Activated CD8-positive, alpha-beta memory T cell treated with anti-CD3 and anti-CD28 coated beads for 1 hour (primary cell): ENCODE data around the gene HSPA9.
"Not testable (repeated sequence)": the region's sequence is repeated elsewhere in the genome, so short reads cannot be mapped to it uniquely, and the experiment has no call there.

Source experiments
- DNase-seq, 2 donors: peaks; one replicate each; pipeline ENCODE4 v3.0.0-alpha.2; 2020; ENCODE audit warnings: low read depth in 1 of 2; ENCODE audit errors: extremely low read depth in 1 of 2

Gene HSPA9

DNA sequence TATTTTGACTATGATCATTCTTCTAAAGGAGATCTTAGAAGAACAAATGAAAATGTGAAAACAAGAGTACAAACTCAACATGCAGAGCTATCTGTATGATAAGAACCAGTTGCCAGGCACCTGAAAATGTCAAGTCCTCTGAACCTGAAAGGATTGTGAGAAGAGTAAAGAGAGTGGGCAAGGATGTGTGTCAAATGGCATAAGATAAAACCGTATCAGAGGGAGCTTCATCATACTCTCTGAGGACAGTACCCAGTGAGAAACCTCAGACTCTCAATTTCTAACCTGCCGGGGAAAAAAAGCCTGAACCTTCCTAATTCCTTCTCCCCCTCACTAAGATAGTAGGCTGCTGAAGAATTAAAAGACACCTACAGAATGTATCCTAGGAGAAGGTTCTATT lies 39.0 kb downstream of the HSPA9 start:
- DNase-seq, result no peak

- DNase-seq, result no peak
Observed at GRCh38 chr5:138533973-138534941, 40.9 kb downstream of the HSPA9 start.

DNA sequence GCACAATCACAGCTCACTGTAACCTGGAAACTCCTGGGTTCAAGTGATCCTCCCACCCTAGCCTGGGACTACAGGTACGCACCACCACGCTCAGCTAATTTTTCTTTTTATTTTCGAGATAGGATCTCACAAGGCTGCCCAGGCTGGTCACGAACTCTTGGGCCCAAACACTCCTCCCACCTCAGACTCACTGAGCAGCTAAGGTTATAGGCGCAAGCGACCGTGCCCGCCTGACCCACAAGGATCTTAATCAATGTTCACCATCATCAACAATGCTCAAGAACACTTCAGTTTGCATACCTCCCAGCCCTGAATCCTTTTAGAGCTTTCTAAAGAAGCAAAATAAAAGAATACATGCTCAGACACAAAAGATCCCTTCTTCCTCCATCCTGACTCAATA lies 45.4 kb downstream of the HSPA9 start:
- no peak for DNase-seq

DNA sequence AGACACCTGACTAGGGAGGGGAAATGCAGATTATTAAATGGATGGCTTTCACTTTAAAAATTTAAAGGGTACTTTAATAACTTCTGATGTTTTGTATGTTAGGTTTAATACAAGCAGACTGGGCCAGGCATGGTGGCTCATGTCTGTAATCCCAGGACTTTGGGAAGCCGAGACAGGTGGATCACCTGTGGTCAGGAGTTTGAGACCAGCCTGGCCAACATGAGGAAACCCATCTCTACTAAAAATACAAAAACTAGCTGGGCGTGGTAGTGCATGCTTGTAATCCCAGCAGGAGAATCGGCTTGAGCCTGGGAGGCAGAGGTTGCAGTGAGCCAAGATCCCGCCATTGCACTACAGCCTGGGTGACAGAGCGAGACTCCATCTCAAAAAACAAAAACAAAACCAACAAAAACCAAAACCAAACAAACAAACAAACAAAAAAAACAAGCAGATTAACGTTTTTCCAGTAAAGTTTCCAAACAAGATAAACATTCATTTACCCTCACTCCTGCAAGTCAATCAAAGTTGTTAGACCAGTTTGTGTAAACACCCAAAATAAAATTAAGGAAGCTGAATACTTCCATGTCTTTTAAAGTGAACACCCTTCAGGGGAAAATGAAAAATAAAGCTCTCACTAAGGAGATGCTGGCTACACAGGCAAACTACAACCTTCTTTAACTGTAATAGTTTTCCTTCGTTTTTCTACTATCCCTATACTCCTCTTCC lies 46.3 kb downstream of the HSPA9 start:
- DNase-seq, result no peak

- DNase-seq, result no peak
Observed at GRCh38 chr5:138528208-138528607, 47.0 kb downstream of the HSPA9 start.

DNA sequence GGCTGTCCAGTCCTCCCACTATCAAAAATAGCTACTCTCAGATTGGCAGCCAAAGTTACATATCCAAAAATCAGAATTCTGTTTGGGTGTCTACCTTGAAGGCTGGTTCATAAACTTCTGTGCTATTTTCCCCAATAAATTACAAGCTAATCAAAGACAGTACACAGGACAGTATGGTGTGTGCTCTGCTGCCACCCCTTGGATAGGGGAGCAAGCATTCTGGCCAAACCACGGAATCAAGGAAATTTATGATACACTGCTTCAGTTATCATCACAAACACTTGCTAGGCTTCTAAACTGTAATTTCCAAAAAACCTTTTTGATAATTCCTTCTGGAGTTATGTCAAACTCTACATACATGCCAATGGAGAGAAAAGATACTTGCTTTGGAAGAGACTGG lies 48.0 kb downstream of the HSPA9 start:
- DNase-seq, result no peak

- no peak for DNase-seq
Observed at GRCh38 chr5:138523406-138523805, 51.8 kb downstream of the HSPA9 start.

DNA sequence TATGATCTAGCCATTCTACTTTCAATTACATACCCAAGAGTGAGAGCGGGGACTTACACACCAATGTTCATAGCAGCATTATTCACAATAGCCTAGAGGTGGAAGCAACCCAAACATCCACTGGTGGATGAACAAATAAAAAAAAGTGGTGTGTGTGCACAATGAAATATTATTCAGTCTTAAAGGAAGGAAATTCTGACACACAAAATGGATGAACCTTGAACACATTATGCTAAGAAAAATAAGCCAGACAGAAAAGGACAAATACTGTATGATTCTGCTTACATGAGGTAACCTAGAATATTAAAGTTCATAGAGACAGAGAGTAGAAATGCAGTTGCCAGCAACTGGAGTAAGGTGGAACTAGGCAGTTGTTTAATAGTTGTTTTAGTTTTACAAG lies 54.2 kb downstream of the HSPA9 start:
- DNase-seq, result no peak

GRCh38 chr5:138517437-138517836 lies 57.8 kb downstream of the HSPA9 start:
- no peak for DNase-seq

DNA sequence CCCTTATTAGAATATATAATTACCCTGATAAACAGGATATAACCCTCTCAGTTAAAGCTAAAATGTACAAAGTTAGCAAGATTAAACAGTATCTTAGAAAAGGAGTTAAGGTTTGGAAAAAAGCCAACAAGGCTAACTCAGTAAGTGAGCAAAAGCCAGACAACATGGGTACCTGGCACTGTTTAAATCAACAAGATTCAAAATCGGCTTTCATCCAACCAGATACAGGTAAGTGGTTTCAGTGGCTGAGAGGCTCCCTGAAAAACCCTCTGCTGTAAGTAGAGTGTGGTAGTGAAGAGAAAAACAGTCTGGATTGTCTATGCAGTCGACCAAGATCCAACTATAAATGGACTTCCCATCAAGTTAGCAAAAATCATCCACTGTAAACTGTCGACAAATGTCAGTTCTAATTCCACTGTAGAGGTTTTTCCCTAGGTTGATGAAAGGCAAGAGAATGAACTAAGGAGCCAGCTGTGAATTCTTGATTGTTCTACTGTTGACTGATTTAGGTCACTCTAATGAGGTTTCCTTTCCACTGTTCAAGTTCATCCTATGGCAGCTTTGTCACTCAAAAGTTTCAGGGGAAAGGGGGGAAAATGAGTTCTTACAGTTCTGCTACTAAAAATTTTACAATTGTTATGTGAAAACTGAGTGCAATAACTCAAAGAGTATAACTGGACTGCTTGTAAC lies 59.5 kb downstream of the HSPA9 start:
- no peak for DNase-seq

DNA sequence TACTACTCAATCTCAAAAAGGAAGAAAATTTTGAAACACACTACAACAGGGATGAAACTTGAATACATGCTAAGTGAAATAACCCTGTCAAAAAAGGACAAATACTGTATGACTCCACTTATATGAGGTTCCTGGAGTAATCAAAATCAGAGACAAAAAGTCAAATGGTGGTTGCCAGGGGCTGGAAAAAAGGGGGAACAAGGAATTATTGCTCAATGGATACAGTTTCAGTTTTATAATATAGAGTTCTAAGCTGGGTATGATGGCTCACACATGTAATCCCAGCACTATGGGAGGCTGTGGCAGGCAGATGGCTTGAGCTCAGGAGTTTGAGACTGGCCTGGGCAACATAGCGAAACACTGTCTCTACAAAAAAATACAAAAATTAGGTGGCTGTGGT lies 61.2 kb downstream of the HSPA9 start:
- DNase-seq, result no peak

DNA sequence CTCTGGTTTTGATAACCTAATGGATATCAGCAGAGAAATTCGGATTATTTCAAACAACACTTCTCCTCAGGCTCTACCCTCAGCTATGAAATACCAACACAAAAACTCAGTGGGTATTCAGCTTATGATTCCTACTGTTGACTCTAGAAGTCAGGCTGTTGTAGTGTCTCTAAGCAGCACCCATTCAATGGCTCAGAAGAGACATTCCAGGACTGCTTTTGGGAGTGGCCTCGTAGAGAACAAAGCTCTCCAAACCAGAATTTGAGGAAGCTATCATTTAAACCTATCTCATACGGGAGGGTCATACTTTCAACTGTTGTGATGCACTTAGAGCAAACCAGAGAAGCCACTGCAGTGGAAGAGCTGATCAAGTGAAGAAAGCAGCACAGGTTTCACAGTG lies 66.2 kb downstream of the HSPA9 start:
- DNase-seq, result no peak

GRCh38 chr5:138507485-138507884 lies 67.7 kb downstream of the HSPA9 start:
- DNase-seq, result not testable (repeated sequence)

- no peak for DNase-seq
Observed at GRCh38 chr5:138506370-138507306, 68.6 kb downstream of the HSPA9 start.

DNA sequence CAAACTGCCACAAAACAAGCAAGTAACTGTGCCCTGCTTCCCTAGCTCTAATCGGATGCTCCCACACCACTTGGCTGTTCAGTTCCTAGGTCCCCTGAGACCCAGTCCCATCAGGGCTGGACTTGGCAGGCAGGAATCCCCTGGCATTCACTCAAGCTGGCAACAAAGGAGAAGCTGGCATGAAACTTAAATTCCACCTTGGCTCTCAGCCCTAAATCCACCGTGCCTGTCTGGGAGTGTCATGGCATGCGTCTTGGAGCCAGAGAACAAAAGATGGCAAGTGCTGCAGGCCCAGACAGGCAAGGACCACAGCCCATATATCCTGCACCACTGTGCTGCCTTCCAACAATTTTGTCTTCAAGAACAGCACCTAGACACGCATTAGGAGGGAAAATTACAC lies 70.4 kb downstream of the HSPA9 start:
- no peak for DNase-seq
